ENCODE measurements around the gene CNTNAP4.

The CNTNAP4 gene

GRCh38 chr16:76318565-76318964, 41.4 kb downstream of the CNTNAP4 start (continued):
- TF ChIP-seq TSHZ2 (CRISPR knock-in tag; IDR thresholded peaks at IDR 0.05) (no peak), TCF4 (CRISPR knock-in tag; IDR thresholded peaks at IDR 0.05; ENCODE audit: borderline replicate concordance) (no peak), SNAI2 (CRISPR knock-in tag; IDR thresholded peaks at IDR 0.05) (no peak), ESRRG (CRISPR knock-in tag; IDR thresholded peaks at IDR 0.05) (no peak), OSR1 (CRISPR knock-in tag; IDR thresholded peaks at IDR 0.05) (no peak)

GRCh38 chr16:76329106-76329505, 51.9 kb downstream of the CNTNAP4 start:
- no peak for ATAC-seq
- no peak for TF ChIP-seq PATZ1 (CRISPR knock-in tag; IDR thresholded peaks at IDR 0.05; ENCODE audit: borderline replicate concordance)
- no peak for TF ChIP-seq ZFP30 (CRISPR knock-in tag; IDR thresholded peaks at IDR 0.05)
- TF ChIP-seq ZNF8 (CRISPR knock-in tag; IDR thresholded peaks at IDR 0.05) = no peak
- TF ChIP-seq TOX (CRISPR knock-in tag; IDR thresholded peaks at IDR 0.05; ENCODE audit: borderline replicate concordance) = no peak
- TF ChIP-seq CSRNP3 (CRISPR knock-in tag; IDR thresholded peaks at IDR 0.05) = no peak
- no peak for TF ChIP-seq ZFP3 (CRISPR knock-in tag; IDR thresholded peaks at IDR 0.05)
- TF ChIP-seq ARNTL (CRISPR knock-in tag; IDR thresholded peaks at IDR 0.05; ENCODE audit: borderline replicate concordance, low read depth) = no peak
- TF ChIP-seq ZC3H10 (CRISPR knock-in tag; IDR thresholded peaks at IDR 0.05) = no peak

- no peak for ATAC-seq
Observed at GRCh38 chr16:76335180-76335974, 58.2 kb downstream of the CNTNAP4 start.

GRCh38 chr16:76336112-76336511, 58.9 kb downstream of the CNTNAP4 start:
- ATAC-seq = no peak
- TF ChIP-seq ISL1 (CRISPR knock-in tag; IDR thresholded peaks at IDR 0.05) (no peak), PATZ1 (CRISPR knock-in tag; IDR thresholded peaks at IDR 0.05; ENCODE audit: borderline replicate concordance) (no peak), GLIS3 (CRISPR knock-in tag; IDR thresholded peaks at IDR 0.05) (no peak), ZNF565 (CRISPR knock-in tag; conservative IDR thresholded peaks at IDR 0.05; ENCODE audit: low read depth) (no peak), BACH2 (CRISPR knock-in tag; IDR thresholded peaks at IDR 0.05; ENCODE audit: borderline replicate concordance) (no peak), ARNTL (CRISPR knock-in tag; IDR thresholded peaks at IDR 0.05; ENCODE audit: borderline replicate concordance, low read depth) (no peak), RARB (CRISPR knock-in tag; IDR thresholded peaks at IDR 0.05) (no peak)

More at GRCh38 chr16:76335180-76335974, 58.2 kb downstream of the CNTNAP4 start:
- TF ChIP-seq PATZ1 (CRISPR knock-in tag; IDR thresholded peaks at IDR 0.05; ENCODE audit: borderline replicate concordance) = no peak
- TF ChIP-seq ARNTL (CRISPR knock-in tag; IDR thresholded peaks at IDR 0.05; ENCODE audit: borderline replicate concordance, low read depth) = no peak
- TF ChIP-seq ZC3H10 (CRISPR knock-in tag; IDR thresholded peaks at IDR 0.05) = no peak
- no peak for TF ChIP-seq ZFP3 (CRISPR knock-in tag; IDR thresholded peaks at IDR 0.05)
- no peak for TF ChIP-seq ZNF565 (CRISPR knock-in tag; conservative IDR thresholded peaks at IDR 0.05; ENCODE audit: low read depth)
- TF ChIP-seq BACH2 (CRISPR knock-in tag; IDR thresholded peaks at IDR 0.05; ENCODE audit: borderline replicate concordance) = no peak

Measured in SK-N-SH treated with all-trans-retinoic acid at 6 μM for 48 hours (cell line).